Measurements from ENCODE around the gene MCRIP1. TPM values are rescaled to one million over a fixed set of nuclear protein-coding genes. Genes with fewer than 3 reads are reported as not detected.

The MCRIP1 gene
- total and polyA plus RNA-seq, 2 of the 13 experiments (the other 11 are each of a cell fraction or from before 2014, with no cell fraction given), result 79.7 to 84.9 TPM

GRCh38 chr17:81831957-81832607 lies 1.0 kb downstream of the MCRIP1 start (continued):
- TF ChIP-seq SRSF1 (optimal IDR thresholded peaks at IDR 0.05; ENCODE audit: low read depth, low read length) (no peak), HOXA7 (CRISPR knock-in tag; IDR thresholded peaks at IDR 0.05) (no peak), DMTF1 (CRISPR knock-in tag; IDR thresholded peaks at IDR 0.05) (no peak), DBP (CRISPR knock-in tag; IDR thresholded peaks at IDR 0.05; ENCODE audit: not compliant biosample characterization) (no peak), ZNF501 (CRISPR knock-in tag; IDR thresholded peaks at IDR 0.05) (0 out of 2 replicates have a peak, but pooled peaks have one; percentile 31), NFYC (CRISPR knock-in tag; IDR thresholded peaks at IDR 0.05) (no peak), ZBTB26 (CRISPR knock-in tag; IDR thresholded peaks at IDR 0.05; ENCODE audit: borderline replicate concordance) (no peak), DMAP1 (CRISPR knock-in tag; IDR thresholded peaks at IDR 0.05) (no peak; the same call in 1 of the 2 replicates), ZNF44 (CRISPR knock-in tag; IDR thresholded peaks at IDR 0.05) (no peak), ZFP91 (CRISPR knock-in tag; IDR thresholded peaks at IDR 0.05; ENCODE audit: borderline replicate concordance) (no peak; the same call in 1 of the 2 replicates), MLXIP (CRISPR knock-in tag; IDR thresholded peaks at IDR 0.05; ENCODE audit: borderline replicate concordance) (no peak), GABPA (IDR thresholded peaks at IDR 0.05; ENCODE audit: low read depth, low read length) (no peak), GABPA (CRISPR knock-in tag; IDR thresholded peaks at IDR 0.05; ENCODE audit: low read depth) (no peak), TAF1 (CRISPR knock-in tag; IDR thresholded peaks at IDR 0.05) (peak; percentile 36), TBL1XR1 (IDR thresholded peaks at IDR 0.05; ENCODE audit: borderline replicate concordance, low read length, partially characterized antibody) (no peak), POLR2A (IDR thresholded peaks at IDR 0.05; ENCODE audit: insufficient read depth in 1 of 2, low read depth in 2 of 2, low read length in 2 of 2) (0 out of 4 replicates have a peak, but pooled peaks of 1 of the 2 experiments have one; percentile 13), DNMT1 (CRISPR knock-in tag; IDR thresholded peaks at IDR 0.05) (no peak), CAMTA2 (CRISPR knock-in tag; IDR thresholded peaks at IDR 0.05; ENCODE audit: borderline replicate concordance) (0 out of 2 replicates have a peak, but pooled peaks have one; percentile 68), GMEB2 (CRISPR knock-in tag; IDR thresholded peaks at IDR 0.05; ENCODE audit: low read depth) (no peak)
